C4-2B (cell line): Measurements from ENCODE around the gene NISCH.

ENCODE experiments used
- CTCF ChIP-seq: fragments of 450-650 bp; conservative IDR thresholded peaks from 2 replicates; pipeline ENCODE4 v1.5.1; 2017; ENCODE audit warnings: mild to moderate bottlenecking
- ZFX ChIP-seq: fragments of 450-650 bp; IDR thresholded peaks from 2 replicates; pipeline ENCODE4 v1.6.1; 2017

- TF ChIP-seq CTCF (peak; percentile 29; the same call in 1 of the 2 replicates), ZFX (no peak)
Observed at GRCh38 chr3:52447512-52448355, 7.7 kb upstream of the NISCH start.
